Measurements from ENCODE around the gene NYAP1. TPM values are rescaled to one million over a fixed set of nuclear protein-coding genes. Genes with fewer than 3 reads are reported as not detected.
"Not testable (repeated sequence)": the region's sequence is repeated elsewhere in the genome, so short reads cannot be mapped to it uniquely, and the experiment has no call there.

The NYAP1 gene
- total RNA-seq, 4 donors from 2014 or later: 8.8 to 21.3 (median 11.4) TPM

GRCh38 chr7:100528108-100528866, 44.6 kb downstream of the NYAP1 start:
- H3K27ac ChIP-seq; H3K36me3 ChIP-seq; H3K27me3 ChIP-seq; DNase-seq (ENCODE audit: low spot score in 2 of 2); H3K4me1 ChIP-seq; H3K4me3 ChIP-seq; H3K9me3 ChIP-seq: not testable (repeated sequence)
- WGBS, 2 donors: 78 to 84% methylated on average over 12 of the region's 12 CpGs

DNA sequence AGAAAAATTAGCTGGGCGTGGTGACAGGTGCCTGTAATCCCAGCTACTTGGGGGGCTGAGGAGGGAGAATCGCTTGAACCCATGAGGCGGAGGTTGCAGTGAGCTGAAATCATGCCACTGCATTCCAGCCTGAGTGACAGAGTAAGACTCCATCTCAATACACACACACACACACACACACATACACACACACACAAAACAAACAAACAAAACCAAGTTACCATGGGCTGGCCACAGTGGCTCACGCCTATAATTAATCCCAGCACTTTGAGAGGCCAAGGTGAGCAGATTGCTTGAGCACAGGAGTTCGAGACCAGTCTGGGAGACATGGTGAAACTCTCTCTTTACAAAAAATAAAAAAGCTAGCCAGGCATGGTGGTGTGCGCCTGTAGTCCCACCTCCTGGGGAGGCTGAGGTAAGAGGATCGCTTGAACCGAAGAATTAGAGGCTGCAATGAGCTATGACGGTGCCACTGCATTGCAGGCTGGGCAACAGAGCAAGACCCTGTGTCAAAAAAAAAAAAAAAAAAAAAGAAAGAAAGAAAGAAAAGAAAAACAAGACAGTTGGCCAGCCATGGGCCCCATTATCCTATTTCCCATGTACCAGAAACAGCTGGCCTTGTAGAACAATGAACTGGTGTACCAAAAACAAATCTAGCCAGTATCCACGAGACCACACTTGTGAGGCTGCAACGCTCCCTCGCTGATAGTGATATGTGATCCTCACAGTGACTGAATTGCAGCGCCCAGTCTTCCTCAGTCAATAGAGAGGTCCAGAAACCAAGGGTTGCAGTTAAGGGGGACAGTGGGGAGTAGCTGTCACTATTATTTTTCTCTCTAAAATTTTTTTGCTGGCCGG, 48.7 kb downstream of the NYAP1 start:
- TF ChIP-seq CTCF (IDR thresholded peaks at IDR 0.05) (no peak), EP300 (IDR thresholded peaks at IDR 0.05) (no peak), POLR2A (IDR thresholded peaks at IDR 0.05) (no peak)
- Histone ChIP-seq H3K4me1 (no peaks in the 10 kb centered on the region), H3K27ac (no peak overlapping the region), H3K27me3 (no peaks in the 10 kb centered on the region), H3K36me3 (no peaks in the 10 kb centered on the region), H3K4me3 (no peak overlapping the region), H3K9me3 (no peaks in the 10 kb centered on the region)
- WGBS, 2 donors: 87% methylated on average over 14 of the region's 14 CpGs
- DNase-seq (ENCODE audit: low spot score in 2 of 2): no peak

DNA sequence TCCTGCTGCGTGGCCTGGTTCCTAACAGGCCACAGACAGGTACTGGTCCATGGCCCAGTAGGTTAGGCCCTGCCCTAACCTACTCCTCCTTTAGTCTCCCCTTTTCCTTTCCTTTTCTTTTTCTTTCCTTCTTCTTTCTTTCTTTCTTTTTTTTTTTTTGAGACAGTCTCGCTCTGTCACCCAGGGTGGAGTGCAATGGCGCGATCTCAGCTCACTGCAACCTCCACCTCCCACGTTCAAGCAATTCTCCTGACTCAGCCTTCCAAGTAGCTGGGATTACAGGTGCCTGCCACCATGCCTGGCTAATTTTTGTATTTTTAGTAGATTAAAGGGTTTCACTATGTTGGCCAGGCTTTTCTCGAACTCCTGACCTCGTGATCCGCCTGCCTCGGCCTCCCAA, 52.3 kb downstream of the NYAP1 start:
- H3K27ac ChIP-seq; DNase-seq (ENCODE audit: low spot score in 2 of 2); H3K27me3 ChIP-seq; H3K9me3 ChIP-seq; H3K4me3 ChIP-seq; H3K36me3 ChIP-seq: not testable (repeated sequence)
- 90 to 95% methylated on average over 9 of the region's 9 CpGs for WGBS, 2 donors
- peaks cover 0 to 23% (median 13%) of the 10 kb centered on the region in 4 donors for H3K4me1 ChIP-seq

DNA sequence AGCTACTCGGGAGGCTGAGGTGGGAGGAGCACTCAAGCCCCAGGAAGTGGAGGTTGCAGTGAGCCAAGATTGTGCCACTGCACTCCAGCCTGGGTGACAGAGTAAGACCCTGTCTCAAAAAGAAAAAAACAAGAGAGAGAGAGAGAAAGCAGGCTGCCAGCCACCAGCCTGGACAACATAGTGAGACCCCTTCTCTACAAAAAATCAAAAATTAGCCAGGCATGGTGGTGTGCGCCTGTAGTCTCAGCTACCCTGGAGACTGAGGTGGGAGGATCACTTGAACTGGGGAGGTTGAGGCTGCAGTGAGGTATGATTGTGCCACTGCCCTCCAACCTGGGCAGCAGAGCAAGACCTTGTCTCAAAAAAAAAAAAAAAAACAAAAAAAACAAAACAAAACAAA, 53.0 kb downstream of the NYAP1 start:
- peaks cover 0 to 31% (median 13%) of the 10 kb centered on the region in 4 donors for H3K4me1 ChIP-seq
- H3K27me3 ChIP-seq; H3K4me3 ChIP-seq; H3K36me3 ChIP-seq; H3K27ac ChIP-seq; DNase-seq (ENCODE audit: low spot score in 2 of 2); H3K9me3 ChIP-seq: not testable (repeated sequence)
- 89% methylated on average over 2 of the region's 2 CpGs for WGBS, 2 donors

DNA sequence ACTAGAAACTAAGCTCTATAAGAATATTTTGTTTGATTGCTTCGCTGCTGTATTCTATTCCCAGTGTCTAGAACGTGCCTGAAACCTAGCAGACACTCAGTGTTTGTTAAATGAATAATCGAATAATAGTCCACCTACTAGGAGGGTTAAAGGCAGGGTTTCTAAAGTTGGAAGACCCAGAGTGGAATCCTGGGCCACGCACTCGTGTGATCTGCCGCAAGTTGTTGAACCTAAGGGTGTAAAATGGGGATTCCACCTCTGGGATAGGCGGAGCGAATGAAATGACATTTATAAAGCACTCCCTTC, 54.6 kb downstream of the NYAP1 start:
- 8% methylated on average over 8 of the region's 8 CpGs for WGBS, 2 donors
- Histone ChIP-seq H3K9me3 (no peaks in the 10 kb centered on the region), H3K4me1 (peaks cover 0 to 47% (median 16%) of the 10 kb centered on the region in 4 donors), H3K27ac (peak overlapping the region; percentile 33 to 72 (median 58)), H3K4me3 (peak overlapping the region in 3 of 4 donors; percentile 1 to 39 (median 36)), H3K27me3 (no peaks in the 10 kb centered on the region), H3K36me3 (no peaks in the 10 kb centered on the region)
- DNase-seq (ENCODE audit: low spot score in 2 of 2): no peak
- TF ChIP-seq CTCF (IDR thresholded peaks at IDR 0.05): no peak
- TF ChIP-seq EP300 (IDR thresholded peaks at IDR 0.05): no peak
- no peak for TF ChIP-seq POLR2A (IDR thresholded peaks at IDR 0.05)

DNA sequence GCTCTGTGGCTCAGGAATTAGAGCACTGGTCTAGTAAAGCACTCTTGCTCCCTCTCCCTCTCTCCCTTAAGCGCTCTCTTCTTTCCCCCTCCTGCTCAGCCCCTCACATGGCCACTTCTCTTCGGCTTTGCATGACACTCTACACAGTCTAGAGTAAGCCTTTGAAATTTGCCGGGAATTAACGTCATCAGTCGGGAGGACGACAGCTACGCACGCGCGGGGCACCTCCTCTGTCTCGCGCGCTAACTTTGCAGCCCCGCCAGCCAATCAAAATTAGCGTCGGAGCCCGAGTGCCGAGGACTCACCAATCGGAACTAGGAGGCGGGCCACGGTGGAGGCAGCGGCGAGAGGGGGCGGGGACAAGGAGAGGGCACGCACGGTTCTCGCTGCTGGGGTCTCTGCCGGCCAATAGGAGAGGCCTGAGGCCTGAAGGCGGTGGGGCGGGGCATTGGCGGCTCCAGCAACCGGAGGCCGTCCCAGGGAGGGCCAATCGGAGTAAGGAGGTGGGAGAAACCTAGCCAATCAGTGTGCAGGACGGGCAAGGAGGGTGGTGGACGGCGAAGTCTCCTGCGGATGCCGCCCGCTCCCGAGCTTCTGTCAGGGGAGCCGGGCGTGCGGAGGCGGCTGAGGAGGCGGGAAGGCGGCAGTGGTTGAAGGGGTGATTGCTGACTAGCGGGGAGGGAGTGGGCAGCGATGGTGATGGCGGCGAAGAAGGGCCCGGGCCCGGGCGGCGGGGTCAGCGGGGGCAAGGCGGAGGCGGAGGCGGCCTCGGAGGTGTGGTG, 55.1 kb downstream of the NYAP1 start, which contains the start of gene AGFG2:
AGFG2 (plus strand) TSS at position 550 of the 782 bp plus-strand sequence; CDS start at position 694, 144 bp downstream.
- 0 to 1% methylated on average over 52 to 53 of the region's 60 CpGs for WGBS, 2 donors
- TF ChIP-seq CTCF (IDR thresholded peaks at IDR 0.05): peak in 2 of 5 experiments; percentile 30 to 48
- TF ChIP-seq EP300 (IDR thresholded peaks at IDR 0.05): peak; percentile 92 to 94
- peak; percentile 86 to 87 for TF ChIP-seq POLR2A (IDR thresholded peaks at IDR 0.05)
- Histone ChIP-seq H3K9me3 (no peaks in the 10 kb centered on the region), H3K36me3 (no peaks in the 10 kb centered on the region), H3K27ac (peak within 1 kb of the TSS; percentile 53 to 91 (median 84)), H3K4me1 (peaks cover 0 to 52% (median 21%) of the 10 kb centered on the region in 4 donors), H3K27me3 (no peaks in the 10 kb centered on the region), H3K4me3 (peak within 1 kb of the TSS; percentile 67 to 94 (median 84))
- peak; percentile 100 for DNase-seq (ENCODE audit: low spot score in 2 of 2)
